Kidney (tissue), 14 donors: ENCODE results near the gene TIFAB. TPM values are rescaled to one million over a fixed set of nuclear protein-coding genes. Genes with fewer than 3 reads are reported as not detected.

Experiments used
- DNase-seq, 5 donors: peaks; one replicate each; pipeline ENCODE4 v3.0.0-alpha.2; 2013 to 2020
- FAIRE-seq: peaks from 2 replicates; lab custom pipeline; 2012; peaks lifted over from hg19 to GRCh38; lab: Jason Lieb, UNC
- H3K27ac ChIP-seq, 2 donors: one replicate each; pipeline ENCODE4 v1.7.0; 2013; ENCODE audit warnings: low read depth in 2 of 2, low read length in 2 of 2, inconsistent platforms in 1 of 2
- H3K27me3 ChIP-seq: one replicate; pipeline ENCODE4 v1.7.1; 2013; ENCODE audit warnings: low read length, inconsistent platforms; ENCODE audit not compliant: control insufficient read depth, insufficient read depth
- H3K36me3 ChIP-seq, 3 donors: one replicate each; pipeline versions ENCODE4 v1.7.0 to v1.7.1; 2013; ENCODE audit warnings: low read length in 3 of 3, control low read depth in 1 of 3, inconsistent platforms in 1 of 3; ENCODE audit not compliant: insufficient read depth in 3 of 3, control insufficient read depth in 2 of 3
- H3K4me1 ChIP-seq, 3 donors: one replicate each; pipeline versions ENCODE4 v1.7.0 to v1.7.1; 2013; ENCODE audit warnings: low read length in 3 of 3, inconsistent platforms in 1 of 3, low read depth in 1 of 3; ENCODE audit not compliant: control insufficient read depth in 2 of 3, insufficient read depth in 2 of 3
- H3K4me3 ChIP-seq, 3 donors: one replicate each; pipeline versions ENCODE4 v1.7.0 to v1.8.1; 2013; ENCODE audit warnings: low read length in 3 of 3, control low read depth in 1 of 3, inconsistent platforms in 1 of 3
- H3K9ac ChIP-seq, 3 donors: one replicate each; pipeline versions ENCODE4 v1.7.0 to v1.7.1; 2013; ENCODE audit warnings: low read length in 3 of 3, control low read depth in 1 of 3, inconsistent platforms in 1 of 3
- H3K9me3 ChIP-seq, 3 donors: one replicate each; pipeline versions ENCODE4 v1.7.0 to v1.7.1; 2013; ENCODE audit warnings: low read length in 3 of 3, control low read depth in 1 of 3, inconsistent platforms in 1 of 3; ENCODE audit not compliant: control insufficient read depth in 2 of 3, insufficient read depth in 1 of 3
- CTCF ChIP-seq: IDR thresholded peaks from 3 replicates; pipeline ENCODE4 v1.5.1; 2012; ENCODE audit warnings: mild to moderate bottlenecking, moderate library complexity, borderline replicate concordance; ENCODE audit not compliant: insufficient read depth; ENCODE audit errors: extremely low read depth
- intact Hi-C: fragments of 100-400 bp; cut with DNase I; formaldehyde crosslinking; loops from one replicate; pipeline ENCODE4 v1.11.1; 2022
- polyA plus RNA-seq: library from polyadenylated mRNA; stranded (reverse); fragments of 350-450 nt; fragmentation: Illumina TruSeq; extraction: RNeasy Lipid Tissue Mini Kit (QIAGEN cat#74804); gene quantifications from one replicate; pipeline ENCODE4 v1.2.3, GENCODE V29; 2014; ENCODE audit warnings: low read depth, low replicate concordance; ENCODE audit not compliant: insufficient read depth
- total RNA-seq: library from RNA; stranded (reverse); fragmentation: NEBNext Ultra II Directional; extraction: Animal tissue kit (Norgen Biotek cat#: 25700); gene quantifications from one replicate; pipeline ENCODE4 v1.2.1, GENCODE V29; 2021
- donor health status: control.
- donor health status: control.
- donor health status: control.
- donor health status: control.
- donor health status: control.
- donor health status: DM: yes; HTN: yes; CAD: no.
- donor health status: Normal renal cell carcinoma (clear cell type).

The TIFAB gene
- total and polyA plus RNA-seq, 2 donors from 2014 or later, result 0.13 TPM; not detected in 1

DNA sequence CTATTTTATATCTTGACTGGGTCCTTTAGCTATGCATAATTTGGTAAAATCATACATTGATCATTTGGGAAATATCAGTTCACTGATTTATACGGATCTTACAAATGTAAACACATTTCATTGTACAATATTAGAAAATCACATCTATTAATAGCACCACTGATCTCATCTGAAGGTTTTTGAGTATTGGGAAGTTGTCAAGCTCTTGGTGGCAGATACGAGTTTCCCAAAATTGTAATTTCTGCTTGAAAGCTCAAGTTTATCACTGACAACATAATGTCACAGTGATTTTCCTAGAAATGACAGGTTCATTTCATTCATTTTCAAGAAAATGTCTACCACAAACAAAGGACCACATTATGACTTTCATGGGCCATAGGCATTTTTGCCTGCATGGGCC lies 50.1 kb downstream of the TIFAB start:
- intact Hi-C loops, result no loop called here

DNA sequence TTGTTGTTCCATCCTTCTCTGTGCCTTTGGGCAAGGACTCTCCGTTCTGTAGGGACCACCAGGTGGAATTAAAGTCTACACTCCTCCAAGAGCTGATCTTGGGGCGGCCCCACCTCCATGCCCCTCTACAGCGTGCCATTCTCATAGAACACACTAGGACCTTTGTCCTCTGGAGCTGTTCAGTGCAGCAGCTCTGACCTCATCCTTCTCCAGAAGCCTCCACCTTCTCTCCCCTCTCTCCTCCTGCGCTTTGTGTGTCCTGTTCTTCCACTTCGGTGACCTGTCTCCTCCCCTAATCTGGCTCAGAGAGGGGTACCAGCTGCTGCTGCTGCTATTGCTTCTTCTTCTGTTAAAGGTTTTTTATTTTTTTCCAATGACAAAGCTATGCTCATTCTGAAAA lies 51.3 kb downstream of the TIFAB start:
- Histone ChIP-seq H3K4me1 (peaks cover 0 to 11% (median 6%) of the 10 kb centered on the region in 3 donors), H3K27ac (no peak overlapping the region), H3K4me3 (no peak overlapping the region), H3K9me3 (peaks cover 0 to 5% (median 0%) of the 10 kb centered on the region in 3 donors), H3K9ac (no peak overlapping the region), H3K36me3 (no peaks in the 10 kb centered on the region), H3K27me3 (no peaks in the 10 kb centered on the region)
- TF ChIP-seq CTCF, result no peak
- intact Hi-C loops, result no loop called here
- DNase-seq, result peak in 2 of 5 donors; percentile 8 to 24
- no peak for FAIRE-seq

More for the DNA sequence above, 50.1 kb downstream of the TIFAB start:
- Histone ChIP-seq H3K9ac (no peak overlapping the region), H3K4me3 (no peak overlapping the region), H3K27me3 (no peaks in the 10 kb centered on the region), H3K4me1 (peaks cover 0 to 7% (median 5%) of the 10 kb centered on the region in 3 donors), H3K9me3 (peaks cover 0 to 5% (median 0%) of the 10 kb centered on the region in 3 donors), H3K27ac (no peak overlapping the region), H3K36me3 (no peaks in the 10 kb centered on the region)
- FAIRE-seq, result no peak
- no peak for DNase-seq
- no peak for TF ChIP-seq CTCF

DNA sequence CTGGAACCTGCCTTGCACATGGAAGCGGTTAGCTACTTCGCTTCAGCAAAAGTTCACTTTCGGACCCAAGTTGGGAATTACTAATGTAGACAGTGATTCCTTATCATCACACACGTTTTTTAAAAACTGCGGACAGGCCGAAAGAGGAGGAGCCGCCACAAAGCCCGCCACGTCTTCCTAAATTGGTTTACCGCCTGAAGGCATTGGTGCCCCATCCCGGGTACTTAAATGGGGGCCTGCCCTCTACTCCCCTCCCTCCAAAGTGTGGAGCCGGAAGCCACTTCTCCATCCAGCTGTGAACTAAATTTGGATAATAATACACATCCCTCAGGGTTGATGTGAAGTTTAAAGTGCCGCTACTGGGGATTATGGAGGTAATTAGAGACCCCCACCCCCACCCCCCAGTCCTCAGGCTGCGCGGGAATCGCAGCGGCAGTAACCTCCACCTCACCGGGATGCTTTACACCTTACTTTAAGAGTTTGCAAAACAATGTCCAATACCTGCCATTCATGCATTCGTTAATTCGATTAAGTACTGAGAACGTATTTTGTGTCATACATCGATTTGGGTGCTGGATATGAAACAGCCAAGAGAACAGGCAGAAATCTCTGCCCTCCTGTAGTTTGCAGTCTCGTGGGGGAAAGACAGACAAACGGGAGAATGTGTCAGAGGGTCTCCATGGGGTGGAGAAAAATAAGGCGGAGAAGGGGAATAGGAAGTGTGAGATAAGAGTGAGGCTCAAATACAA lies 52.2 kb downstream of the TIFAB start:
- Histone ChIP-seq H3K9me3 (peaks cover 0 to 2% (median 0%) of the 10 kb centered on the region in 3 donors), H3K4me3 (peak overlapping the region; percentile 84 to 88 (median 87)), H3K9ac (peak overlapping the region; percentile 65 to 86 (median 83)), H3K36me3 (no peaks in the 10 kb centered on the region), H3K27me3 (no peaks in the 10 kb centered on the region), H3K27ac (peak overlapping the region; percentile 78 to 80), H3K4me1 (peaks cover 0 to 11% (median 9%) of the 10 kb centered on the region in 3 donors)
- FAIRE-seq (no peak), DNase-seq (peak in 1 of 5 donors; percentile 57)
- TF ChIP-seq CTCF, result no peak
- intact Hi-C loops, result no loop called here
